SK-N-SH treated with all-trans-retinoic acid at 6 μM for 48 hours (cell line): ENCODE measurements around the gene GDF3.

Experiments used
- ARNTL ChIP-seq: fragments of 450-650 bp; formaldehyde crosslinking; IDR thresholded peaks from 2 replicates; pipeline ENCODE4 v1.5.0; 2020; ENCODE audit warnings: low read depth, mild to moderate bottlenecking, moderate library complexity, borderline replicate concordance
- CSDC2 ChIP-seq: fragments of 250-450 bp; sonication (Bioruptor Pico); IDR thresholded peaks from 2 replicates; pipeline ENCODE4 v1.5.0; 2020; ENCODE audit warnings: mild to moderate bottlenecking, moderate library complexity
- ESRRG ChIP-seq: fragments of 250-450 bp; sonication (Bioruptor Pico); IDR thresholded peaks from 2 replicates; pipeline ENCODE4 v1.6.1; 2021; ENCODE audit warnings: mild to moderate bottlenecking
- POU6F1 ChIP-seq: fragments of 250-450 bp; sonication (Bioruptor Pico); IDR thresholded peaks from 2 replicates; pipeline ENCODE4 v1.8.0; 2021; ENCODE audit warnings: low read depth, mild to moderate bottlenecking, moderate library complexity, borderline replicate concordance
- RARB ChIP-seq: fragments of 250-450 bp; sonication (Bioruptor Pico); IDR thresholded peaks from 2 replicates; pipeline ENCODE4 v1.8.0; 2021; ENCODE audit warnings: mild to moderate bottlenecking, moderate library complexity
- SNAI2 ChIP-seq: fragments of 250-450 bp; sonication (Bioruptor Pico); IDR thresholded peaks from 2 replicates; pipeline ENCODE4 v1.5.0; 2020; ENCODE audit warnings: mild to moderate bottlenecking, moderate library complexity
- TCF4 ChIP-seq: fragments of 250-450 bp; sonication (Bioruptor Pico); IDR thresholded peaks from 2 replicates; pipeline ENCODE4 v1.8.0; 2021; ENCODE audit warnings: mild to moderate bottlenecking, moderate library complexity, borderline replicate concordance
- ZC3H10 ChIP-seq: fragments of 250-450 bp; sonication (Bioruptor Pico); IDR thresholded peaks from 2 replicates; pipeline ENCODE4 v1.5.1; 2021; ENCODE audit warnings: mild to moderate bottlenecking, moderate library complexity
- ZFP3 ChIP-seq: fragments of 250-450 bp; sonication (Bioruptor Pico); IDR thresholded peaks from 2 replicates; pipeline ENCODE4 v1.5.0; 2020; ENCODE audit warnings: mild to moderate bottlenecking, moderate library complexity
- ZFP30 ChIP-seq: fragments of 450-650 bp; formaldehyde crosslinking; IDR thresholded peaks from 2 replicates; pipeline ENCODE4 v1.5.0; 2022; ENCODE audit warnings: mild to moderate bottlenecking, moderate library complexity
- ZNF565 ChIP-seq: fragments of 450-650 bp; formaldehyde crosslinking; conservative IDR thresholded peaks from 2 replicates; pipeline ENCODE4 v1.5.0; 2020; ENCODE audit warnings: low read depth, mild to moderate bottlenecking, moderate library complexity
- TF ChIP-seq, protein P1 (sequence below): fragments of 250-450 bp; sonication (Bioruptor Pico); IDR thresholded peaks from 2 replicates; pipeline ENCODE4 v1.5.0; 2020; ENCODE audit warnings: mild to moderate bottlenecking, moderate library complexity
- TF ChIP-seq, protein P2 (sequence below): fragments of 250-450 bp; sonication (Bioruptor Pico); IDR thresholded peaks from 2 replicates; pipeline ENCODE4 v1.8.0; 2020; ENCODE audit warnings: mild to moderate bottlenecking, moderate library complexity, borderline replicate concordance

GRCh38 chr12:7694556-7695236 is 879 bp downstream of the GDF3 start:
- TF ChIP-seq POU6F1 (CRISPR knock-in tag) (no peak), TCF4 (CRISPR knock-in tag) (no peak), ZFP30 (CRISPR knock-in tag) (no peak), CSDC2 (CRISPR knock-in tag) (no peak), ZFP3 (CRISPR knock-in tag) (no peak), ESRRG (no peak), SNAI2 (CRISPR knock-in tag) (no peak), RARB (CRISPR knock-in tag) (no peak), ZC3H10 (CRISPR knock-in tag) (no peak), ZNF565 (CRISPR knock-in tag) (no peak), ARNTL (no peak)
- TF ChIP-seq, protein P1, sequence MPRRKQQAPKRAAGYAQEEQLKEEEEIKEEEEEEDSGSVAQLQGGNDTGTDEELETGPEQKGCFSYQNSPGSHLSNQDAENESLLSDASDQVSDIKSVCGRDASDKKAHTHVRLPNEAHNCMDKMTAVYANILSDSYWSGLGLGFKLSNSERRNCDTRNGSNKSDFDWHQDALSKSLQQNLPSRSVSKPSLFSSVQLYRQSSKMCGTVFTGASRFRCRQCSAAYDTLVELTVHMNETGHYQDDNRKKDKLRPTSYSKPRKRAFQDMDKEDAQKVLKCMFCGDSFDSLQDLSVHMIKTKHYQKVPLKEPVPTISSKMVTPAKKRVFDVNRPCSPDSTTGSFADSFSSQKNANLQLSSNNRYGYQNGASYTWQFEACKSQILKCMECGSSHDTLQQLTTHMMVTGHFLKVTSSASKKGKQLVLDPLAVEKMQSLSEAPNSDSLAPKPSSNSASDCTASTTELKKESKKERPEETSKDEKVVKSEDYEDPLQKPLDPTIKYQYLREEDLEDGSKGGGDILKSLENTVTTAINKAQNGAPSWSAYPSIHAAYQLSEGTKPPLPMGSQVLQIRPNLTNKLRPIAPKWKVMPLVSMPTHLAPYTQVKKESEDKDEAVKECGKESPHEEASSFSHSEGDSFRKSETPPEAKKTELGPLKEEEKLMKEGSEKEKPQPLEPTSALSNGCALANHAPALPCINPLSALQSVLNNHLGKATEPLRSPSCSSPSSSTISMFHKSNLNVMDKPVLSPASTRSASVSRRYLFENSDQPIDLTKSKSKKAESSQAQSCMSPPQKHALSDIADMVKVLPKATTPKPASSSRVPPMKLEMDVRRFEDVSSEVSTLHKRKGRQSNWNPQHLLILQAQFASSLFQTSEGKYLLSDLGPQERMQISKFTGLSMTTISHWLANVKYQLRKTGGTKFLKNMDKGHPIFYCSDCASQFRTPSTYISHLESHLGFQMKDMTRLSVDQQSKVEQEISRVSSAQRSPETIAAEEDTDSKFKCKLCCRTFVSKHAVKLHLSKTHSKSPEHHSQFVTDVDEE: no peak
- TF ChIP-seq, protein P2, sequence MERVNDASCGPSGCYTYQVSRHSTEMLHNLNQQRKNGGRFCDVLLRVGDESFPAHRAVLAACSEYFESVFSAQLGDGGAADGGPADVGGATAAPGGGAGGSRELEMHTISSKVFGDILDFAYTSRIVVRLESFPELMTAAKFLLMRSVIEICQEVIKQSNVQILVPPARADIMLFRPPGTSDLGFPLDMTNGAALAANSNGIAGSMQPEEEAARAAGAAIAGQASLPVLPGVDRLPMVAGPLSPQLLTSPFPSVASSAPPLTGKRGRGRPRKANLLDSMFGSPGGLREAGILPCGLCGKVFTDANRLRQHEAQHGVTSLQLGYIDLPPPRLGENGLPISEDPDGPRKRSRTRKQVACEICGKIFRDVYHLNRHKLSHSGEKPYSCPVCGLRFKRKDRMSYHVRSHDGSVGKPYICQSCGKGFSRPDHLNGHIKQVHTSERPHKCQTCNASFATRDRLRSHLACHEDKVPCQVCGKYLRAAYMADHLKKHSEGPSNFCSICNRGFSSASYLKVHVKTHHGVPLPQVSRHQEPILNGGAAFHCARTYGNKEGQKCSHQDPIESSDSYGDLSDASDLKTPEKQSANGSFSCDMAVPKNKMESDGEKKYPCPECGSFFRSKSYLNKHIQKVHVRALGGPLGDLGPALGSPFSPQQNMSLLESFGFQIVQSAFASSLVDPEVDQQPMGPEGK (CRISPR knock-in tag): no peak
